Smooth muscle cell (in vitro differentiated cells): ENCODE results near the gene AKAIN1. TPM values are rescaled to one million over a fixed set of nuclear protein-coding genes. Genes with fewer than 3 reads are reported as not detected.

Experiments
- DNase-seq: peaks from one replicate; lab custom pipeline; 2025; ENCODE audit not compliant: unreplicated experiment; lab: John Stamatoyannopoulos, UW
- H2AFZ ChIP-seq: fragments of 200-600 bp; sonication (generic); 2 replicates; pipeline ENCODE4 v1.6.0; 2016; ENCODE audit warnings: antibody characterized with exemption, low read depth, mild to moderate bottlenecking
- H3F3A ChIP-seq: fragments of 200-600 bp; sonication (generic); 2 replicates; pipeline ENCODE4 v1.6.0; 2017; ENCODE audit warnings: antibody characterized with exemption, low read depth
- H3K27ac ChIP-seq: fragments of 200-600 bp; sonication (generic); 2 replicates; pipeline ENCODE4 v1.5.1; 2016; ENCODE audit warnings: low read depth, mild to moderate bottlenecking
- H3K27me3 ChIP-seq: fragments of 200-600 bp; sonication (generic); 2 replicates; pipeline ENCODE4 v1.6.1; 2016; ENCODE audit warnings: low read depth, mild to moderate bottlenecking
- H3K36me3 ChIP-seq: fragments of 200-600 bp; sonication (generic); 2 replicates; pipeline ENCODE4 v1.5.1; 2016; ENCODE audit warnings: low read depth
- H3K4me1 ChIP-seq: fragments of 200-600 bp; sonication (generic); 2 replicates; pipeline ENCODE4 v1.5.1; 2016; ENCODE audit warnings: low read depth
- H3K4me2 ChIP-seq: fragments of 200-600 bp; sonication (generic); 2 replicates; pipeline ENCODE4 v1.6.0; 2016; ENCODE audit warnings: mild to moderate bottlenecking
- H3K4me3 ChIP-seq: fragments of 200-600 bp; sonication (generic); 2 replicates; pipeline ENCODE4 v1.5.1; 2016; ENCODE audit warnings: mild to moderate bottlenecking
- H3K79me2 ChIP-seq: fragments of 200-600 bp; sonication (generic); 2 replicates; pipeline ENCODE4 v1.6.0; 2016; ENCODE audit warnings: low read depth, mild to moderate bottlenecking
- H3K9ac ChIP-seq: fragments of 200-600 bp; sonication (generic); 2 replicates; pipeline ENCODE4 v1.6.0; 2016; ENCODE audit warnings: low read depth
- H3K9me3 ChIP-seq: fragments of 200-600 bp; sonication (generic); replicated peaks from 2 replicates; pipeline ENCODE4 v1.5.1; 2016; ENCODE audit warnings: low read depth
- H4K20me1 ChIP-seq: fragments of 200-600 bp; sonication (generic); 2 replicates; pipeline ENCODE4 v1.6.0; 2016; ENCODE audit warnings: low read depth
- CTCF ChIP-seq: fragments of 200-600 bp; sonication (generic); IDR thresholded peaks from 2 replicates; pipeline ENCODE4 v1.5.1; 2017; ENCODE audit warnings: borderline replicate concordance, mild to moderate bottlenecking, antibody characterized with exemption; ENCODE audit not compliant: insufficient read depth, poor library complexity, severe bottlenecking
- WGBS: methylation state at CpG from one replicate; pipeline ENCODE4 v1.1.7; 2016; ENCODE audit warnings: low lambda C conversion rate; 5-methylcytosine and 5-hydroxymethylcytosine counted together
- polyA plus RNA-seq: library from polyadenylated mRNA; unstranded; fragments of >200 nt; fragmentation: Nextera tagmentation; extraction: Ambion mirVana; gene quantifications from 2 replicates; pipeline ENCODE4 v1.2.1, GENCODE V29; 2016
- total RNA-seq: library from RNA; depleted of rRNA; stranded (reverse); fragments of >200 nt; gene quantifications from 2 replicates; pipeline ENCODE4 v1.2.3, GENCODE V29; 2014

The AKAIN1 gene
- total and polyA plus RNA-seq, 2 experiments from 2014 or later = not detected

GRCh38 chr18:5137261-5137660 lies 59.8 kb downstream of the AKAIN1 start:
- no peak overlapping the region for H3K9ac ChIP-seq
- H2AFZ ChIP-seq = no peak overlapping the region
- no peaks in the 10 kb centered on the region for H3K9me3 ChIP-seq
- no peak overlapping the region for H3K4me2 ChIP-seq
- no peaks in the 10 kb centered on the region for H3K79me2 ChIP-seq
- no peak overlapping the region for H3K27ac ChIP-seq
- no peak for TF ChIP-seq CTCF
- no peaks in the 10 kb centered on the region for H3K4me1 ChIP-seq
- WGBS = 41% methylated on average over 2 of the region's 2 CpGs
- no peaks in the 10 kb centered on the region for H3F3A ChIP-seq
- no peaks in the 10 kb centered on the region for H4K20me1 ChIP-seq
- DNase-seq = no peak
- no peak overlapping the region for H3K4me3 ChIP-seq
- H3K27me3 ChIP-seq = peaks cover 6% of the 10 kb centered on the region
- no peaks in the 10 kb centered on the region for H3K36me3 ChIP-seq

GRCh38 chr18:5132987-5133386 lies 64.1 kb downstream of the AKAIN1 start:
- WGBS = 91% methylated on average over 20 of the region's 20 CpGs
- H3K4me1 ChIP-seq = no peaks in the 10 kb centered on the region
- no peaks in the 10 kb centered on the region for H4K20me1 ChIP-seq
- H3K79me2 ChIP-seq = no peaks in the 10 kb centered on the region
- H3K9me3 ChIP-seq = no peaks in the 10 kb centered on the region
- H3K36me3 ChIP-seq = no peaks in the 10 kb centered on the region
- H3K4me3 ChIP-seq = no peak overlapping the region
- peaks cover 6% of the 10 kb centered on the region for H3K27me3 ChIP-seq
- H3K9ac ChIP-seq = no peak overlapping the region
- H2AFZ ChIP-seq = no peak overlapping the region
- DNase-seq = no peak
- no peaks in the 10 kb centered on the region for H3F3A ChIP-seq
- no peak for TF ChIP-seq CTCF
- H3K27ac ChIP-seq = no peak overlapping the region
- no peak overlapping the region for H3K4me2 ChIP-seq

- Histone ChIP-seq H3K27ac (no peak overlapping the region), H3K9me3 (no peaks in the 10 kb centered on the region), H3K4me1 (no peaks in the 10 kb centered on the region), H3K36me3 (no peaks in the 10 kb centered on the region), H3K79me2 (no peaks in the 10 kb centered on the region), H2AFZ (no peak overlapping the region), H3K4me3 (no peak overlapping the region), H3K4me2 (no peak overlapping the region), H4K20me1 (no peaks in the 10 kb centered on the region), H3F3A (no peaks in the 10 kb centered on the region), H3K27me3 (no peaks in the 10 kb centered on the region), H3K9ac (no peak overlapping the region)
- TF ChIP-seq CTCF = no peak
- DNase-seq = no peak
- 54% methylated on average over 2 of the region's 2 CpGs for WGBS
Measured at GRCh38 chr18:5122272-5122671, 74.8 kb downstream of the AKAIN1 start.

- H3F3A ChIP-seq = no peaks in the 10 kb centered on the region
- no peak overlapping the region for H3K27ac ChIP-seq
- H2AFZ ChIP-seq = no peak overlapping the region
- H3K9me3 ChIP-seq = no peaks in the 10 kb centered on the region
- no peaks in the 10 kb centered on the region for H4K20me1 ChIP-seq
- no peak overlapping the region for H3K4me3 ChIP-seq
- H3K36me3 ChIP-seq = no peaks in the 10 kb centered on the region
- H3K4me1 ChIP-seq = no peaks in the 10 kb centered on the region
- no peak for TF ChIP-seq CTCF
- no peak overlapping the region for H3K4me2 ChIP-seq
- H3K9ac ChIP-seq = no peak overlapping the region
- H3K27me3 ChIP-seq = peaks cover 10% of the 10 kb centered on the region
- no peaks in the 10 kb centered on the region for H3K79me2 ChIP-seq
- DNase-seq = no peak
Measured at GRCh38 chr18:5110266-5110665, 86.8 kb downstream of the AKAIN1 start.
